ENCODE measurements around the gene LPCAT1.

DNA sequence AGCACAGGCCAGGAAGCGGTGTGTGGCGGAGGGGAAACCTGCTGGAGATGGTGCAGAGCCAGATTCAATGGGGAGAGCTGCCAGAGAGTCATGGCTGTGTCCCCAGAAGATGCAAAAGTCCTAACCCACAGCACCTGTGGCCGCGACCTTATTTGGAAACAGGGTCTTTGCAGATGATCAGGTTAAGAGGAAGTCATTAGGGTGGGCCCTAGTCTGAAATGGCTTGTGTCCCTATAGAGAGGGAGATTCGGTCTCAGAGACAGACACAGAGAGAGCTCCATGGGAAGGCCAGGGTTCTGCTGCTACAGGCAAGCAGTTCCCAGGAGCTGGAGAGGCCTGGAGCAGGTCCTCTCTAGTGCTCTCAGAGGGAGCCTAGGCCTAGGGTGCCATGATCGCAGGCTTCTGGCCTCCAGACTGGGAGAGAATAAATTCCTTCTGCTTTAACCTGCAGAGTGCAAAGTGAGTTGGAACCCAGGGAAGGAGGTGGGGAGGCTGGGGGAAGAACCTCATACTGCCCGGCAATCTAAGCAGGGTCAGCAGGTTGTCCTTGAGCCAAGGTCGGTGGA is 1.9 kb upstream of the LPCAT1 start:
- TF ChIP-seq, protein P1, sequence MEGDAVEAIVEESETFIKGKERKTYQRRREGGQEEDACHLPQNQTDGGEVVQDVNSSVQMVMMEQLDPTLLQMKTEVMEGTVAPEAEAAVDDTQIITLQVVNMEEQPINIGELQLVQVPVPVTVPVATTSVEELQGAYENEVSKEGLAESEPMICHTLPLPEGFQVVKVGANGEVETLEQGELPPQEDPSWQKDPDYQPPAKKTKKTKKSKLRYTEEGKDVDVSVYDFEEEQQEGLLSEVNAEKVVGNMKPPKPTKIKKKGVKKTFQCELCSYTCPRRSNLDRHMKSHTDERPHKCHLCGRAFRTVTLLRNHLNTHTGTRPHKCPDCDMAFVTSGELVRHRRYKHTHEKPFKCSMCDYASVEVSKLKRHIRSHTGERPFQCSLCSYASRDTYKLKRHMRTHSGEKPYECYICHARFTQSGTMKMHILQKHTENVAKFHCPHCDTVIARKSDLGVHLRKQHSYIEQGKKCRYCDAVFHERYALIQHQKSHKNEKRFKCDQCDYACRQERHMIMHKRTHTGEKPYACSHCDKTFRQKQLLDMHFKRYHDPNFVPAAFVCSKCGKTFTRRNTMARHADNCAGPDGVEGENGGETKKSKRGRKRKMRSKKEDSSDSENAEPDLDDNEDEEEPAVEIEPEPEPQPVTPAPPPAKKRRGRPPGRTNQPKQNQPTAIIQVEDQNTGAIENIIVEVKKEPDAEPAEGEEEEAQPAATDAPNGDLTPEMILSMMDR (conservative IDR thresholded peaks at IDR 0.05; ENCODE audit: low read length), result no peak
- no peak for TF ChIP-seq EZH2phosphoT487 (IDR thresholded peaks at IDR 0.05; ENCODE audit: borderline replicate concordance)

Data from Loucy (cell line).